ENCODE results near the gene PRKCE.
A peak's percentile ranks its signal among the peaks of the same experiment; 100 is the strongest.

Gene PRKCE

DNA sequence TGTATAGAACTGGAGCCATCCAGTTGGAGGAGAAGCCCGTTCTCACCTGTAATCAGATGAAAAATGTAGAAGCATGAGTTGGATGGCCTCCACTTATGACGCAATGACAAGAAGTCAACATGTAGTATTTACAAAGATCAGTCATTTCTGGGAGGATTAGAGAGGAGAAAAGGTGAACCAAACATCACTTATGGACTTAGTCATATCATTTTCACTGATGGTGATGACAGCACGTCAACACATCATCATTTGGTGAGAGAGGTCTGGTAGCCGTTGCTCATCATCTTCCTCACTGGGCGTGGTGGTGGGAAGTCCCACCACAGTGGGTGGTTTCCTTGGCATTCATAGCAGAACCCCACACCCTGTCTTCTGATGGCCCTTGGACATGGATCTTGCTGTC, 381.5 kb downstream of the PRKCE start:
- no peak for TF ChIP-seq GATA2 (IDR thresholded peaks at IDR 0.05; ENCODE audit: low read depth, low read length)
- no peak for TF ChIP-seq GATA3 (IDR thresholded peaks at IDR 0.05; ENCODE audit: low read depth, low read length)

DNA sequence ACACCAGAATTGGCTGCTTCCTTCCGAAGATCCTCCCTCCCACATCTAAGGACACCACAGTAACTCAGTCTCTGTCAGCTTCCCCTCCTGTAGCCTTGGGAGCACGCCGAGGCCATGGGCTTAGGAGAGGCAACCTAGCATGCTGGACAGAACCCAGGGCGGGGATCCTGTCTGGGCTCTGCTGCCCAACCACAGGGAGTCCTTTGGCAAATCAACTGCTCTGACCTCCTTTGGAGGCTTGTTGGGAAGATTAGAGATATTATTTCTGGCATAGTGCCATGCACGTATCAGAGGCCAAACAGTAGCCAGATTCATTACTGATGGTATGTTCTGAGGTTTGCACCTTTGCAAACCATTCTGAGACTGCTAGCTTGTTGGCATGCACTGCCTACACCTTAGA, 383.1 kb downstream of the PRKCE start:
- TF ChIP-seq GATA2 (IDR thresholded peaks at IDR 0.05; ENCODE audit: low read depth, low read length) (0 out of 2 replicates have a peak, but pooled peaks have one; percentile 32), GATA3 (IDR thresholded peaks at IDR 0.05; ENCODE audit: low read depth, low read length) (no peak)

DNA sequence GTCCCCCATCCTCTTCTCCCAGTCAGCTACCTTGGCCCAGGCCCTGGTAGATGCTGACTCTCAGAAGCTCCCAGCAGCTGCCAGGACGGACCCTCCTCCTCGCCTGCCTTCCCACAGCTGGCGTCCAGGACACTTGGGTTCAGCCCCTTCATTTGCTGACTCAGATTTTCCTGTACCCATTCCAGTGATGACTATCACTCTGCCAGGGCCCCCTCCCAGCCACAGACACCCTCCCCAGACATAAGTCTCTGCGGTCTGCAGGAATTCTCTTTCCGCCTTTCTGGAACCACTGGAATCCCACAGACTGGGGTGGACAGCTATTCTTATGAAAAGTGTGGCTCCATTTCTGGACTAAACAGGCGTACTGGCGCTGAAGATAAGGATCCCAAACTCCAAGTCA, 385.5 kb downstream of the PRKCE start:
- TF ChIP-seq GATA2 (IDR thresholded peaks at IDR 0.05; ENCODE audit: low read depth, low read length) (no peak), GATA3 (IDR thresholded peaks at IDR 0.05; ENCODE audit: low read depth, low read length) (no peak)

DNA sequence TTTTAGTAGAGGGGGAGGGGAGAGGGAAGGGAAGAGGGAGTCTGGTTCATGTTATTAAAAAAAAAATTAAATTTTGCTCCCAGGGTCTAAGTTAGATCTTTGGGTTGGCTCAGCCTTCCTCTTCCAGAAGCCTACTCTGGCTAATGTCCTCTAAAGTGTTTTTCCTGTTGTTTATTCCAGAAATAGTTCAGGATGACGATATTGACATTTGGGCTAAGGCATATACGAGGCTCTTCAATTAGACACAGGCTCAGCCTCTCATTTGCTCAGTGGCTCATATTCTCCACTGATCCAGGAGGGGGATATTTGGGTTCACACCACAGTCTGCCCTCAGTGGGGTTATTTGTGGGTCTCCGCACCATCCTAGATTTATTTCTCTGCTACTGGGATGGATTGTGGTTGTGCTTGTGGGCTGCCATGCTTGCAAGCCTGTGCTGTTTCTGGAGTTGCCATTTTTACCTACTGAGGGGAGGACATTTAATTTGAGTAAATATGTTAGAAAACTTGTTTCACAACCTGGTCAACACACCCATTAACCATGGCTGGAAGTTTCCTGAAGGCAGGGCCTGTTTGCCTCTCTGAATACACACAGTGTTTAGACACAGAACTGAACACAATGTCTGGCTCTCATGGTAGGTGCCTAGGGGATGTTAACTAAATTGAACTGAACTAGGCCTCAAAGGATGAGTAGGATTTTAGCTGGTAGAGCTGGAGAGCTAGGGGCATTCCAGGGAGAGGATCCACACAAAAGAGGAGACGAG, 388.2 kb downstream of the PRKCE start:
- no peak for TF ChIP-seq GATA2 (IDR thresholded peaks at IDR 0.05; ENCODE audit: low read depth, low read length)
- TF ChIP-seq GATA3 (IDR thresholded peaks at IDR 0.05; ENCODE audit: low read depth, low read length) = no peak

DNA sequence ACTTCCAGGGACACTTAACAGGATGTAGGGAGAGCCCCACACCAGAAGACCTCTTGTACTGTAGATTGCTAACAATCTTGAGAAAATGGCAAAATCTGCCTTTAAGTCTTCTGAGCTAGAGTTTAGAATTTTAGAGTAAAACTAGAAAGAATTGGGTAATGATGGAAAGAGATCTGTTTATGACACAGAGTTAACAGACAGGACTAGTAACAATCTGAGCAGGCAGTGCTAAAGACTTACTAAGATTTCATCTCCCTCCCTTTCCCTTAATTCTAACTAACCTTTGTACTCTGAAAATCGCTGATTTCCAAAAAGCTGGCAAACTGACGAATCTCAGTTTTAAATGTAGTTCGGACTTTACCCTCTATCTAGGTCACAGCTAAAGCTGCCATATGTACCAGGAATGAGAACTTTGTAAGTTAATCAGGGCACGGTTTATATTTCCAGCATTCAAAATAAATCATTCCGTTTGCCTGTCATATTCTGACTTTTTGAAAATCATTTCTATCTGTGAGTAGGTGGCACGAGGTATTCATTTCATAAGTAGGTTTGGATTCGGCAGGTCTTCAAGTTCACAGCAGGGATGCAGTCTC, 389.2 kb downstream of the PRKCE start:
- TF ChIP-seq GATA3 (IDR thresholded peaks at IDR 0.05; ENCODE audit: low read depth, low read length) (no peak), GATA2 (IDR thresholded peaks at IDR 0.05; ENCODE audit: low read depth, low read length) (no peak)

DNA sequence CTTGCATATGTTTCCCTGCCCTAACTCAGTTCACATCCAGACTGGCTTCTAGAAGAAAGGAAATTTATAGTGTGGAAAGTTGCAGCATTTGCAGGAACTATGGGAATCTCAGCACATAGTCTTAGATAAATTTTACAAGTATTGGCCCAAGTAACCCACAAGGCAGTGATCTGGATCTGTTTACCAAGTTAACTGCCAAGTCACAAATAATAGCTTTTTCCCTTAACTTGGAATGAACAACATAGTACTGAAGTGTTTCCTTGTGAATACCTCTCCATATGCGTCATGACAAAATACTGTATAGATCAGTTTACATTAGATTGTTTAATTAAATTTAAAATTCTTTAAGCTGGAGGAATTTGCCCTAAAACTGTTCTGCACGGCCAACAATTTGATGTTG, 390.0 kb downstream of the PRKCE start:
- no peak for TF ChIP-seq GATA2 (IDR thresholded peaks at IDR 0.05; ENCODE audit: low read depth, low read length)
- no peak for TF ChIP-seq GATA3 (IDR thresholded peaks at IDR 0.05; ENCODE audit: low read depth, low read length)

DNA sequence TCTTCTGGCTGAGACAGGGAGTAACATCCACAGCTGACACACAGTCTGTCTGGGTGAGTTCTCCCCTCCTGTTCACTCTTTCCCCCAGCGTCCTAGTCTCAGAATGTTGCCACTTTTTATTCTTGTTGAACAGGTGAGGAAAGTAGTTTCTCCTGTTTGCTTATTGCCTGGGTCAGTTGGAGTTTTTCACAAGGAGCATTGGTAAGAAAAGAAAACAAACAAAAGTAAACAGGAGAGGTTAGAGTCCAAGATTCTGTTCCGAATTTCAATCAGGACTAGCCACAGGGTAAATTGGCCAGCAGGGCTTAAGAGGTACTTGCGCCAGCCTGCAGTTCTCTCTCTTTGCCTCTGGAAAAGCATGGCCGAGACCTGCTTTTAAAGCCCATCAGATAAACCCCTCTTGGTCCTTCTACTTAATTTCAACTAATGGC, 390.7 kb downstream of the PRKCE start:
- TF ChIP-seq GATA3 (IDR thresholded peaks at IDR 0.05; ENCODE audit: low read depth, low read length) (no peak), GATA2 (IDR thresholded peaks at IDR 0.05; ENCODE audit: low read depth, low read length) (no peak)

DNA sequence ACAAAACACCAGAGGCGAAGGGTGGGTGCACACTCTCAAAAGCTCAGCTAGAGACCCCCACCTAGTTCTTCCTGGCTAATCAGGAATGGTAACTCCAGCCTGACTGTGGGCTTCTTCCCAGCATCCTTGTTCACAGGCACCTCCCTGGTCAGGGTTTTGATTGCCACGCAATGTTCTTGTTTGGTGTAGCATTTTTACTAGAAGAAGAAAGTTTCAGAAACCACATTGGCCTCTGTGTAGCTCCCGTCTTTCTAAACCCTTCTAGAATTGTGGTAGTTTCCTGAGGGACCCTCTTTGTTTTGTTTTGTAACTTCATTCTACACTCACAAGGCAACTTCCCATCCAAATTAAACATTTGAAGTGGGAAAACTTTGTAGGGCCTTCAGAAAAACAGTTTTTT, 391.2 kb downstream of the PRKCE start:
- TF ChIP-seq GATA2 (IDR thresholded peaks at IDR 0.05; ENCODE audit: low read depth, low read length) (no peak), GATA3 (IDR thresholded peaks at IDR 0.05; ENCODE audit: low read depth, low read length) (no peak)

DNA sequence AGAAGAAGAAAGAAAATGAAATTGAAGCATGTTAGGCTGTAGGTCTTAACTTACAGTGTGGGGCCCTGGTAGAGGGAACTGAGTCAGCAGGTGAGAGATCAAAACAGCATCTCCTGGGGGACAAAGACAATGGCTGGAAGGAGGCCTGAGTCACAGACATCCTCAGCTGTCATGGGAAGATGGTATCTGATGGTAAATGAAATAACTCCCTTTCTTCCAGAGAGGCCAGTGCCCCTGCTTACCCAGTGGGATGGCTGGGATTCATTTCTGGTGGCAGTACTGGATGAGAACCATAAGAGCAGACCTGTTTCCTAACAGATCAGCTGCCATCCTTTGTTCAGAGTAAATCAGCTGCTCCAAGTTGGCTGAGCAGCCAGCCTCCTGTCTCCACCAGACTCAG, 394.4 kb downstream of the PRKCE start:
- TF ChIP-seq GATA3 (IDR thresholded peaks at IDR 0.05; ENCODE audit: low read depth, low read length) (no peak), GATA2 (IDR thresholded peaks at IDR 0.05; ENCODE audit: low read depth, low read length) (no peak)

DNA sequence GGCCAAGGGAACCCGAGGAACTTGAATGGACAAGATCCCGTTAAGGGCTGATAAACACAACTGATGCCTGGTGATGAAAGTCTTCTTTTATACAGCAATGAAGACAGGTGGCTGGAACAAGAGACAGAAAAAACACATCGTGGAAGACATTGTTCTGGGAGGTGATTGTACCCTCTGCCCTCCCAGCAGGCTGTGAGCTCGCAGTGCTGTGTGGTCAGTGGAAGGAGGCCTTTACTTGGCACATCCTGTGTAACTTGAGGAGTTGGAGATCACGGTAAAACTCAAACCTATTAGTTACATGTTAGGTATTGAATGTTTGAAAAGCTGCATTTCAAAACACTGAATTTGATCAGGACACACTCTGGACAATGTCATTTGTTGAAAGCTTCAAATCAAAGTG, 395.8 kb downstream of the PRKCE start:
- TF ChIP-seq GATA2 (IDR thresholded peaks at IDR 0.05; ENCODE audit: low read depth, low read length) (no peak), GATA3 (IDR thresholded peaks at IDR 0.05; ENCODE audit: low read depth, low read length) (no peak)

DNA sequence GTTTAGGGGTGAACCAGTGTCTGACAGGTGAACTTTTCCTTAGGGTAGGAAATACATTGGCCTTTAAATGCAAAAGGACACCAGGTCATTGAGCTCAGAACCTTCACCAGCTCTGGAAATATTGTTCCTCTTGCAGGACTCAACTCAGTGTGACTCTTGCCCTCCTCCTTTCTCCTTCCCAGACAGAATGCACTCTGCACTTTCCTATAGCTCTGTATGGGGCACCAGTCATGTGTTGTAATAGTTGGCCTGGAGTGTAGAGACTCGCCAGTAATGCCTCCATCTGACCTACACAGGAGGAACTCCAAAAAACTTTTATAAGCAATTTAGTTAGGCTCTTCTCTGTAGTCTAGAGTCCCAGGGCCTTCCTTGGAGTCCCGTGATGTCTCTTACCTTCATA, 397.2 kb downstream of the PRKCE start:
- no peak for TF ChIP-seq GATA3 (IDR thresholded peaks at IDR 0.05; ENCODE audit: low read depth, low read length)
- TF ChIP-seq GATA2 (IDR thresholded peaks at IDR 0.05; ENCODE audit: low read depth, low read length) = no peak

DNA sequence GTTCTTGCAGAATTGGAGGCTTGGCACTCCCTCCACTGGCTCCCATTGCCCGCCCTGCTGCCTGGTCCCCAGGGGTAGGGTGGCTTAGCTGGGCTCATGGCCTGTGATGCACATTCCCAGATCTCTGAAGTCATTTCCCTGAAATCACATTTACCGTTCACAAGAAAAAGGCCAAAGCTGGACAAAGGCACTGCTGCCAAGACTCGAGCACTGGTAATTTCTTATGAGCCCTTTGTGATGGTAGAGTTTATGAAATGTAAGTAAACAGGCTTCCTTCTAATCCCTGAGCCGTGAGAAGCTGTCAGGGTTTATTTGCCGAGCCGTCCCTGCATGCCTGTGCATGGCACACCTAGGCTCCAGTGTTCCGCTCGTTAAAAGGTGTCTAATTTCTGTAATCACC, 398.6 kb downstream of the PRKCE start:
- no peak for TF ChIP-seq GATA2 (IDR thresholded peaks at IDR 0.05; ENCODE audit: low read depth, low read length)
- TF ChIP-seq GATA3 (IDR thresholded peaks at IDR 0.05; ENCODE audit: low read depth, low read length) = no peak

DNA sequence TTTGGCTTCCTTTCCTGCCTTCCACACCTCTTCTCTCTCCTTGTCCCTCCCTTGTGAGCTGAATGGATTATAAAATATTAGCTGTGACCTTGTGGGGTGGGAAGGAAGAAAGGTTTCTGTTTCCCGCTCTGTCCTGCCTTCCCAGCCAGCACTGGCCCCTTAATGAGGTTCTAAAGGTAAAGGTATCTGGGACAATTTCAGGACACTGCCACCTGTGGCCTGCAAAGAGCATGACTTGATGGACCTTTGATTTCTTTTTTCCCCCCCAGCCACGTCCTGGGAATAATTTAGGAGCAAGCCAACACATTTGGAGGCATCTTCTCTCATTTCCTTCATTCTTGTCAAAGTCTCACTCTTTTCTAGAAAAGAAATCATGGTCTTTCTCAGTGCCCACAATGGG, 399.0 kb downstream of the PRKCE start:
- no peak for TF ChIP-seq GATA3 (IDR thresholded peaks at IDR 0.05; ENCODE audit: low read depth, low read length)
- TF ChIP-seq GATA2 (IDR thresholded peaks at IDR 0.05; ENCODE audit: low read depth, low read length) = no peak

DNA sequence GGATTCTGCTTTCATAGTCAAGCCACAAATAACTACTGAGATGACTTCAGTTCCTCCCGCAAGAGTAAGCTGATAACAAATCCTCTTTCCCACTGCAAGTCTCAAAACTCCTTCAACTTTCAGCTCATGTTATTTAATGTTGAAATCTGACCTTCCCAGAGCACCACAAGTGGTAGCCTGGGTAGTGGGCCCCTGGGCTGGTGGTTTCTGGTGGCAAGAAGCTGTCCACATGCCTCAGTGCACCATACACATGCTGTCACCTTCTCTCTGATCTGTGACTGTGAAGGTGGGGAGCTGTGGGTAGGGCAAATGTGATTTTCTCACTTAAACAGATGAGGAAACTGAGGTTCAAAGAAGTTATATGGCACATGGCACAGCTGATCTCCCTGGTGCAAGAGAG, 399.6 kb downstream of the PRKCE start:
- no peak for TF ChIP-seq GATA2 (IDR thresholded peaks at IDR 0.05; ENCODE audit: low read depth, low read length)

DNA sequence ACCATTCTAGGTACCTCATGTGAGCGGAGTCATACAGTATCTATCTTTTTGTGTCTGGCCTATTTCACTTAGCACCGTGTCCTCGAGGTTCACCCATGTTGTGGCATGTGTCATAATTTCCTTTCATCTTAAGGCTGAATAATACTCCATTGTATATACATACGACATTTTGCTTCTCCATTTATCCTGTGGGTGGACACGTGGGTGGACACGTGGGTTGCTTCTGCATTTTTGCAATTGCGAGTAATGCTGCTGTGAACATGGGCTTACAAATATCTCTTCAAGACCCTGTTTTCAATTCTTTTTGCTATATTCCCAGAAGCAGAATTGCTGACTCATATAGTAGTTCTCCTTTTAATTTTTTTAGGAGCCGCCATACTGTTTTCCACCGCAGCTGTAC, 402.1 kb downstream of the PRKCE start:
- TF ChIP-seq GATA2 (IDR thresholded peaks at IDR 0.05; ENCODE audit: low read depth, low read length) (no peak), GATA3 (IDR thresholded peaks at IDR 0.05; ENCODE audit: low read depth, low read length) (no peak)
